ENCODE measurements around the gene BASP1.
"Not testable (repeated sequence)": the region's sequence is repeated elsewhere in the genome, so short reads cannot be mapped to it uniquely, and the experiment has no call there.

The BASP1 gene

DNA sequence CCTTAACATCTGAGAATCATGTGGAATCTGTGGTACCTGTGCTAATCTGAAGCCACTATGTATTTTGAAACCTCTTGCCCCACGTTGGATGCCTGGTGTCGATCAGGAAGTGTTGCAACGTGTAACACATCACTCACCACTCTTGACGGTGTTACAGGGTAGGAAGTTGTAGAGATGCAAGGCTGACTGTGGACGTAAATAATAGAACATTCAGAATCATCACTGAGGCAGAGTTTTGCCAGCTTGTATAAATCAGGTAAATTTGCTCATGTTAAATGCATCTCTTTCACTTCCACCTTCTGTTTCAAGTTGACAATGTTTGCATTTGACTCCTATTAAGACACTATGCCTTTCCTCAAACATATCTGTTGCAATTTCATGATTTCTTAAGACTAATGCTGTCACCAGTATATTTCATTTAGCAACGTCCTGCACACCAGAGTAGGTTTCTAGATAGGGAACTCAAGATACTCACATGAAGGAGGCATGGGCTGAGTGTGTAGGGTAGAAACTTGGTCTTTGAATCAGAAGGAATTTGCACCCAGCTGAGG is 38.1 kb downstream of the BASP1 start:
- no peak for DNase-seq (ENCODE audit: low read depth, low spot score)

DNA sequence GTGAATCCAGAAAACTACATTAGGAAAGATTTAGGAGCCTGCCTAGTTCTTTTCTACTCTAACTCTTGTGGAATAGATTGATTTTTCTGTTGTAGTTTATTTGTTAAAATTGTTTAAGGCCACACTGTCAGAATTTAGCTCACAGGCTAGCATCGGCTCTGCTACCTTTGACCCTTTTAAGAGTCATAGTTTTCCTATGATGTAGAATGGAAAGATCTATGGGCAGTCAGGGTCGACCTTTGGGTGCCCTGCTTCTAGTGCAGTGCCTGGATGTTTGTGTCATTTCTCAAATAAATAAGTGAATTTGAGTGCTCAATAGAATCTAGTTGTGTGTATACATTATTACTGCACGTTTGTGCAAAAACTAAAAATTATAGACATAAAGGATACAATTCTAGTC is 38.7 kb downstream of the BASP1 start:
- DNase-seq (ENCODE audit: low read depth, low spot score): no peak

DNA sequence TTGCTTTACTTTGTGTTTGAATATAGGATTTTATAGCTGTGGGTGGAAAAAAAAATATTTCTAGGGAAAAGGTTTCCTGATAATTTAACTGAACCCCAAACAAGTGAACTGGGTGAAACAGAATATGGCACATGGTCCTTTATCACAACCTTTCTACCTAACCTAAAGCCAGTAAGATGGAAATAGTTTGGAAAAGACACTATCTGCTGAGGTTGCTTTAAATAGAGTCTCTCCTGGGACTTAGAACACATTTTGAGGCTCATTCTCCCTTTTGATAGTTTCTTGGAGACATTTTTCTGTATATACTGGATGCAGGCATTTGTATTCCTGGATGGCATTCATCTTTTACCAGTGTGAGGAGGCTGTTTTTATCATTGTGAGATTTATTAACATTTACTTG is 39.4 kb downstream of the BASP1 start:
- no peak for DNase-seq (ENCODE audit: low read depth, low spot score)

DNA sequence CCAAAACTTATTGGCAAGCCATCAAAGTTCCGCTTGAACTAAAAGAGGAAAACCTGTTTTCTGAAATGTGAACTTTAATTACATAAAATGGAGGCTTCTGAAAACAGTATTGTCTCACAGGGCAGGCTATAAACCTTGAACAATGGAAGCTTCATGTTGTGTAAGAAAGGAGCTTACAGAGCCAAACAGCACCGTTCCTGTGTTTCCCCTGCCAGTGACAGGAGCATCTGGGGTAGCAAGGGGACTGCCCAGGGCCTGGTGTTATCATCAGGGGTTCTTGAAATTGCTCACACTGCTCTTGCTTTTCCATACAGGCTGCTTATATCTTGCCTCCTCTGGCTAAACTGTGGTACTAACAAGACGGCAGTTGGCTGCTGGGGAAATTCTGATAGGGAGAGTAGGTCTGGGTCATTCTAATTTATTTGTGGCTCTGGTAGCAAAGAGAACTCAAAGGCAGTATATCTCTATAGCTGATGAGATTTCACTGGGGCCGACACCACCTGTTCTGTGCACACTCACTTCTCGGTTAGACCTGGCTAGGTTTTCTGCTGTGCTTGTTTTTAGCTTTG is 40.4 kb downstream of the BASP1 start:
- DNase-seq (ENCODE audit: low read depth, low spot score): no peak

DNA sequence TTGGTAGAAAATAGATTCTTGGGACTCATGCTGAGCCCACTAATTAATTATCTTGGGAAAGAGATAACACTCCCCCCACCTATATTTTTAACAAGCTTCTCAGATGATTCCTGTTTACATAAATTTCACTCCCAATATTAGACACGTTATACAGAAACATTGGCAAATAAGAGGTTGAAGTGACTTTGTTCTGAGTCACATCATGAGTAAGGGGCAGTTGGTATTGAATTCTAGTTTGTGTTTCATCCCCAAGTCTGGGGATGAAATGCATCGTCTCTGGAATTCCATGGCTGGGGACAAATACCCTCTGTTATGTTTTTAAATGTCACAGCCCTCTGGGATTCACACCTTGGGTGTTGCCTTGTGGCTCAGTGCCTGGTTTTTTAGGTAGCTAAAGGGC is 41.0 kb downstream of the BASP1 start:
- DNase-seq (ENCODE audit: low read depth, low spot score): no peak

DNA sequence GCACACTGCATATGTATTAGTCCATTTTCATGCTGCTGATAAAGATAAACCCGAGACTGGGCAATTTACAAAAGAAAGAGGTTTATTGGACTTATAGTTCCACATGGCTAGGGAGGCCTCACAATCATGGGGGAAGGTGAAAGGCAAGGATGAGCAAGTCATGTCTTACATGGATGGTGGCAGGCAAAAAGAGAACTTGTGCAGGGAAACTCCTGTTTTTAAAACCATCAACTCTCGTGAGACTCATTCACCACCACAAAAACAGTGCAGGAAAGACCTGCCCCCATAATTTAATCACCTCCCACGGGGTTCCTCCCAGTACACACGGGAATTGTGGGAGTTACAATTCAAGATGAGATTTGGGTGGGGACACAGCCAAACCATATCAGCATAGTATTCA is 41.6 kb downstream of the BASP1 start:
- not testable (repeated sequence) for DNase-seq (ENCODE audit: low read depth, low spot score)

DNA sequence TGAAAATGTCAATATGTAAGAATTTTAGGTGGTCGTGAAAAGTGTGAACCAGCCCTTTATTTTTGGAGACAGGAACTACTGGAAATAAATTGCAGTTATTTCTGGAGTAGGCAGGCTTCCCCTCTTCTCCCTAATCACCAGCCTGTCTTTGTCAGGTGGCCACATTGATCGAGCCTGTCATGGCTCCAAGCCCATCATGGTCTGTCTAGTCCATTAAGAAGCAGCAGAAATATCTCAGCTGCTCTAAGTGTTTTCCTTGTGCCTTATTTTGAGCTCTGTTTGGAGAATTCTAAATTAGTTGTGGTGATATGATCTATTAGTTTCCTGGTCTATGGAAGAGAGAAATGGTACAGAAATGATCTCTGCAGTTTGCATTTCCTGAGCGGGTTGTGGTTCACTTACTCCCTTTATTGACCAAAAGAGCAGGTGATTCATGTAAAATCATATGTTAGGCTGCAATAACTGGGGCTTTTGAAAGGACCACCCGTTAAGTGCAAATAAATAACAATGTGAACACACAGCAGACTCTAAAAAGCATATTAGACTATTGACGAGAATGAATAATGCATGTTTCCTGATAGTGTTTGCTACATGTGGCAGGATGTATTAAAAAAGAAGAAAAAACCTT is 42.3 kb downstream of the BASP1 start:
- no peak for DNase-seq (ENCODE audit: low read depth, low spot score)

DNA sequence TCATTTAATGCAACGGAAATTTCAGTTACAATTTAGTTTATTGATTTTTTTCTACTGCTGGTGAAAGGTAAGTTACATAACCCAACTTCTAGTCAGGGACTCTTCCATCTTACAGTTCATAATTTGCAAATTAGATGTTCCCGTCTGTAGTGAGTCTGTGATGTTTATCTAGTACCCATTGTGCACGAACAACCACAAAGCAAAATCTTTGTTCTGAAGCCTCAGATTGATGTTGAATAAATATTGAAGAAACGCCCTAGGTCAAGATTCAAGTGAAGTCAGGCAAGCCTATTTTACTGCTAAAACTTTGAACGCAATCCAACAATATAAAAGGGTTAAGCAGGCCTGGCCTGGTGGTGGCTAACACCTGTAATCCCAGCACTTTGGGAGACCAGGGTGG is 43.1 kb downstream of the BASP1 start:
- DNase-seq (ENCODE audit: low read depth, low spot score): no peak

DNA sequence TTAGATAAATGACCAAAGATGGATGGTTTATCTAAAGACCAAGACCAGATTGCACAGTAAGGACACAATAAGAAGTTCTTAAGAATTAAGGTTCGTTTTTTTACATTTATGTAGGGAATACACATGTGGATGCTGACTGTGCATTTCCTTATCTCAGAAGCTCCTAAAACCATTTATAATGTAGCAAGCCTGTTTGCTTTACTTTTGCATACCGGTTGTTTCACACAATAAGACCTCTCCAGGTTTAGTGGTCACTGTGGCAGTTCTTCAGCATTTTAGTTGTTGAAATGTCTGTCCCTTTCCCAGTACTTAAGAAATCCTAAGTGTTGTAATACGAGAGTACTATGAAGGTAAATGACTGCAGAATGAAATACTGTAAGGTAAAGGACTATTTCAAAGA is 43.6 kb downstream of the BASP1 start:
- no peak for DNase-seq (ENCODE audit: low read depth, low spot score)

DNA sequence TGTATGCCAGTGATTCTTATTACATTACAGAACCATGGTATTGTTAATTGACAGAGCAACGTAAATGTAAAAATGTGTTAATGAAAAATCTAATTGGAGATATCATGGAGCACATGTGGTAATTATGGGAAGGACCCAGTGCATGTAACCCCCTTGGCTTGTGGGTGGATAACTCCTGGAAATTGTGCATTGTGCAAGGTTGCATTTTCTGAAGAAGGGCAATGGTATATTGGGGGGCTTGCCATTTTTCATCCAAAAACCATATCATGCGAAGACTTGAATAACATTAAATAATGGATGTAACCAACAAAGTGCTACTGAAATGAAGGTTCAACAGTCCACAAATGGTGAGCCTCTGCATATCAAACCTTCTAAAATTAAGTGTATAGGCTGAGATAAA is 47.6 kb downstream of the BASP1 start:
- no peak for DNase-seq (ENCODE audit: low read depth, low spot score)

DNA sequence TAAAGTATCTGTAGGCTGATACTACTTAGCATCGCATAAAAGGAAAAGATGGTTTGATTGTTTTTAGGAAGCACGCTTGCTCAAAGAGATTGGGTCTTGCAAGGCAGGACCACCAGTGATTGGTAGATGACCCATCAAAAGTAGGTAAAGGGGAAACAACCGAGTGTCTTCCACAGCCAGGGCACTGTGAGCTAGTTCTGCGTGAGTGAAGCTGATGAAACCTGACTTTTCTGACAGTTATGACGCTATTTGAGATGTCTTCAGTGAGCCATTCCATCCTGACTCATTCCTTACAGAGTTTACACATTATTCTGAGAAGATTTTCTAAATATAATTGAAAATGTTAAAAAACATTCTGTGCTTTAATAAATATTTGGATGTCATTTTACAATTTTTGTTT is 49.7 kb downstream of the BASP1 start:
- DNase-seq (ENCODE audit: low read depth, low spot score): no peak

DNA sequence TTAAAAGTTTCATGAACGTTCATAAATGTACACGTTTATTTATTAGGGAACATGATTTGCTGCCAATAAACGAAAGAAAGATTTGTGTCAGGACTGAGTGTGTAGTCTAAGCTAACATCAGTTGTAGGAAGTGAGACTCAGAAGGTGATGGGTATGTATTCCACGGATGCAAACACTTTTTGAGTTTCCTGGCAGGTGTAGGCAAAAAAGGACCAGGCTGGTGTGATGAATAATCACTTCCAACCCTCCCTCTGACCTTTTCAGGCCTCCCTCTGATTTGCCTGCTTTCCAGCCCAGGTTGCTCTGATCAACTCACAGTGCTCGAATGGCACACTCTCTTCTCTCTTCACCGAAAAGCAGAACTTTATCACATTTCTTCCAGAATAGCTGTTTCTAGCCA is 51.8 kb downstream of the BASP1 start:
- DNase-seq (ENCODE audit: low read depth, low spot score): no peak

DNA sequence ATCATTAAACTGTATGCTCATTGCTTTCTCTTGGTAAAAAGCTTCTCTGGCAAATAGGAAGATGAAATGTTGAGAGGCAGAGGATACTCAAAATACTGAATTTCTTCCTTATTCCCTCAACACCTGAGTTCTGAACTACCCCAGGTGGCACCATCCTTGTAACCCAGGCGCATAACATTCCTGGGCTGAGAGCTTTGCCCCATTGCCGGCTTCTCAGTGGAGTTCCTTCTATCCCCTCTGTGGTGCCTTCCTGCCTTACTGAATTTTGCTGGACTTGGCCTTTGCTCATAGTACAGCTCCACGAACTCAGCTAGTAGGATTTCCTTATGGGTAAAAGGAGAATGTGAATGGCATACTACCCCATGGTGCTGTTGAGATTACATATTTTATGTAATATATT is 54.7 kb downstream of the BASP1 start:
- DNase-seq (ENCODE audit: low read depth, low spot score): no peak

DNA sequence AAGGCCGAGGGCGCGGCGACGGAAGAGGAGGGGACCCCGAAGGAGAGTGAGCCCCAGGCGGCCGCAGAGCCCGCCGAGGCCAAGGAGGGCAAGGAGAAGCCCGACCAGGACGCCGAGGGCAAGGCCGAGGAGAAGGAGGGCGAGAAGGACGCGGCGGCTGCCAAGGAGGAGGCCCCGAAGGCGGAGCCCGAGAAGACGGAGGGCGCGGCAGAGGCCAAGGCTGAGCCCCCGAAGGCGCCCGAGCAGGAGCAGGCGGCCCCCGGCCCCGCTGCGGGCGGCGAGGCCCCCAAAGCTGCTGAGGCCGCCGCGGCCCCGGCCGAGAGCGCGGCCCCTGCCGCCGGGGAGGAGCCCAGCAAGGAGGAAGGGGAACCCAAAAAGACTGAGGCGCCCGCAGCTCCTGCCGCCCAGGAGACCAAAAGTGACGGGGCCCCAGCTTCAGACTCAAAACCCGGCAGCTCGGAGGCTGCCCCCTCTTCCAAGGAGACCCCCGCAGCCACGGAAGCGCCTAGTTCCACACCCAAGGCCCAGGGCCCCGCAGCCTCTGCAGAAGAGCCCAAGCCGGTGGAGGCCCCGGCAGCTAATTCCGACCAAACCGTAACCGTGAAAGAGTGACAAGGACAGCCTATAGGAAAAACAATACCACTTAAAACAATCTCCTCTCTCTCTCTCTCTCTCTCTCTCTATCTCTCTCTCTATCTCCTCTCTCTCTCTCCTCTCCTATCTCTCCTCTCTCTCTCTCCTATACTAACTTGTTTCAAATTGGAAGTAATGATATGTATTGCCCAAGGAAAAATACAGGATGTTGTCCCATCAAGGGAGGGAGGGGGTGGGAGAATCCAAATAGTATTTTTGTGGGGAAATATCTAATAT is 58.1 kb downstream of the BASP1 start:
- no peak for DNase-seq (ENCODE audit: low read depth, low spot score)

DNA sequence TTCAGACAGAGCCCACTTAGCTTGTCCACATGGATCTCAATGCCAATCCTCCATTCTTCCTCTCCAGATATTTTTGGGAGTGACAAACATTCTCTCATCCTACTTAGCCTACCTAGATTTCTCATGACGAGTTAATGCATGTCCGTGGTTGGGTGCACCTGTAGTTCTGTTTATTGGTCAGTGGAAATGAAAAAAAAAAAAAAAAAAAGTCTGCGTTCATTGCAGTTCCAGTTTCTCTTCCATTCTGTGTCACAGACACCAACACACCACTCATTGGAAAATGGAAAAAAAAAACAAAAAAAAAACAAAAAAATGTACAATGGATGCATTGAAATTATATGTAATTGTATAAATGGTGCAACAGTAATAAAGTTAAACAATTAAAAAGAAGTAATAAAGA is 59.0 kb downstream of the BASP1 start:
- no peak for DNase-seq (ENCODE audit: low read depth, low spot score)

DNA sequence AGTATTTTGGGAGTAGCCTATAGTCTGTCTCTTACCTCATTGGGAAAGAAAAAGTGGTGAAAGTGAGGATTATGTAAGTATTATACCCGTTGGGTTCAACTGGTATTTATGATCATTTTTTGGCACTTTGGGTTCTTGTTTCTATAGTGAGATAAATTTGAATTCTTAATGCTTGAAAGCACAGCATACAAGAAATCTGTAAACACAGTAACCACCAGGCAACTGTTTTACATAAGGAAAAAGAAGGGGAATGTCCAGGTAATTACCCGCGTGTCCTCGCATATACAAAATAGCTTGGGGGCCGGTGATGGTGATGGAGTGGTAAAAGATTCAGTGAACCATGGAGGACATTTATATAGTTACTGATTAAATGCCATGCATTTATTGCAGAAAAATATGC is 60.5 kb downstream of the BASP1 start:
- no peak for DNase-seq (ENCODE audit: low read depth, low spot score)

DNA sequence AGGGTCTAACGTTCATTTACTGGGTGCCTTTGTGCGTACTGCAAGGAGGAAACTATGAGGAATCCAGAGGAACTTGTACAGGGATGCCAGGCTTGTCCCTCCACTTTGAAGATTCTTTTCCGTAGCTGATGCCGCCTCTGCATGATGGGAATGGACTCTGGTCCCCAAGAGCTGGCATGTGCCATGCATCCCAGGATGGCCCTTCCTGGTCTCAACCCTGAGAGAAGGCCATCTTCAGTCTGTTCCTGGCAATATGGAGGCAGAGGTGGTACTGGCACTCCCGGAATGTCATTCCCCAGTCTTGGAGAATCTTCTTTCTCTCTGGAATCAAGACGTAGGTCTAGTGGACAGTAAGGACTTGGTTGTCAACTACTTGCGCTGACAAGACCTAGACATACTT is 61.5 kb downstream of the BASP1 start:
- DNase-seq (ENCODE audit: low read depth, low spot score): no peak

DNA sequence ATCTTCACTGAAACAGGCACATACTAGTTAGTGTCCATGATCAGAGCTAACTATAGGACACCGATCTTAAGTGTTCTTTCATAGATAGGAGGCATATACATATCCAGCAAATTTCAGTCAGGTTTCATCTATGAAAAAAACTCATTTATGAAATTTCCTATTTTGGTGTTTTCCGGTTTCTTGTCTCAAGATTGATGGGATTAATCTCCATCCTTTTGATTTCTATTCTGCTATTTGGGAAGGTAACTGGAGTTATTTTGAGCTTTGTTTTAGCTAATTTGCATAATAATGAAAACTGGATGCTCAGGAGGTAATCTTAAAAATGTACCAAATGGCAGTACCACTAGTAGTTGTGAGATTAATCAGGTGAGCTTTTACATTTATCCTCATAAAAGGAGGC is 62.1 kb downstream of the BASP1 start:
- no peak for DNase-seq (ENCODE audit: low read depth, low spot score)

DNA sequence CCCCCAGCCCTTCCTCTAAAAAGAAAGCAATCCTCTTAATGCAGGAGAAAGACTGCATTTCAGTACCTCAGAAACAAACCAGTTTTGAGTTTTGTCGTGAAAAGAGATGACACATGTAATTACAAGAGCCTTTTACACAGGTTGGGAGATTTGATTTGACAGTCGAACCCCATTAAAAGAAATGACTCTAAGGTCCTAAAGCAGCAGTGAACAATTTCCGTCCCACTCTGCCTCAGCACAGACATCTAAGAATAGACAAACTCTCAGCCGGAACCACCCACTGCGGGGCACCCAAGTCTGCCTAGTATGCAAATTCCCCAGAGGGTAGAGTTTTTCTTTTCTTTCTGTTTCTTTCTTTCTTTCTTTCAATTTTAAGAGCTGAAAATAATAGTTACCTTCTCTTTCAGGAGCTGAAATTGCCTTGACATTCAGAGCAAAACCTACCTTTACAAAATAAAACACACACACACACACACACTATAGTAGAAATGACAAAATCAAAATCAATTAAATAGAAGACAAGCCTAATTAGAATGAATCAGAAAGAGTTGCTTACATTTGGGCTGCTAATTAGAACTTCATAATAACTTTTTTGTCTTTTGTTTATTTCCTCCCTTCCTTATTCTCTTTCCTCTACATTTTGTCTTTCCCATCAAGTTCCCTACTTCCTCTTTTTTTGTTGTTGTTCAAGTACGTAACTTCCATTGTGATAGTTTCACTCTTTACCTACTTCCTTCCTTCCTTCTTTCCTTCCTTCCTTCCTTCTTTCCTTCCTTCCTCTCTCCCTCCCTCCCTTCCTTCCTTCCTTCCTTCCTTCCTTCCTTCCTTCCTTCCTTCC is 65.1 kb downstream of the BASP1 start:
- DNase-seq (ENCODE audit: low read depth, low spot score): no peak

DNA sequence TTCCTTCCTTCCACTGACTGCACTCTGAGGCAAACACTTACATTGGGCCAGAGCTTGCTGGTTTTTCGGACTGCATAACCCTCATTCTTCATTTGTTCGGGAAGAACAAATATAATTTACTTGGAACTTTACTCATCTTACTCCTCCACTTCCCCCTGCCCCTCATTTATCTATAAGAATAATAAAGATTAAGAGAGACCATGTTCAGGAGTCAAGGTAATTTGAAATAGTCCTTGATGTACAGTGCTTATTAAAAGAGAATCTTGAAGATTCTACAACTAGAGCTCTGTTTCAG is 65.6 kb downstream of the BASP1 start:
- DNase-seq (ENCODE audit: low read depth, low spot score): no peak

DNA sequence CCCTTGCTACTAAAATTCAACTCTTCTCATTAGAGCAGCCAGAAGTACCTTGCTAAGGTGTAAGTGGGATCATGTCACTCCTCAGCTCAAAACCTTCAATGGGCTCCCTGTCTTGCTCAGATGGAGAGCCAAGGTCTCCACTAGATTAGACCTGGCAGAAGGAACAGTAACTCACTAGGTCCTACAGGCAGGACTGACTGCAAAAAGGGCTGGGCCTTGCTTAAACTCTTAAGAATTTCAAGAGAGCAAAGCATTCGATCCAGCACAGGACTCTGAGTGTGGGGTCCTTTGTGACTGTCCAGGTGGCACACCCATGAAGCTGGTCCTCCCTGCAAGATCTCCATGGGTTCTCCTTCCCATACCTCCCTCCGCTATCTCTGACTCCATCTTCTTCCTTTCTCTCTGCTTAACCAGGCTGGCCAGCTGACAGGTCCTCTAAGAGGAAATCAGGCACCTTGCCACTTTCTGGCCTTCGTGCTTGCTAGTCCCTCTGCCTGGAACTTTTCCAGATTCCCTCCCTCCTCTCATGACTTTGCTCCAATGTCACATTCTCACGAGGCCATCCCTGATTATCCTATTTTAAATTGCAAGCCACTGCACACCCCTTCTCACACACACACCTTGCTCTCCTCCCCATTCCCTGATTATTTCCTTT is 70.2 kb downstream of the BASP1 start:
- DNase-seq (ENCODE audit: low read depth, low spot score): no peak

DNA sequence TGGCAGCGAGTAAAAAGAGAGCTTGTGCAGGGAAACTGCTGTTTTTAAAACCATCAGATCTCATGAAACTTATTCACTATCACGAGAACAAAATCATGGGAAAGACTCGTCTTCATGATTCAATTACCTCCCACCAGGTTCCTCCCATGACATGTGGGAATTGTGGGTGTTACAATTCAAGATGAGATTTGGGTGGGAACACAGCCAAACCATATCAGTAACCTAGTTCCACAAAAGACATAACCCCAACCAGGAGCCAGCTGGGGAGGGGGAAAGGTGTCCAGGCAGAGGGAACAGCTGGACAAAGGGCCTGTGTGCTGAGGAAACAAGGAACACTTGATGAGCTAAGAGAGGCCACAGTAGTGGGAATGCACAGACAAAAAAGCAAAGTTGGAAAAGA is 71.1 kb downstream of the BASP1 start:
- no peak for DNase-seq (ENCODE audit: low read depth, low spot score)

Measured in activated naive CD8-positive, alpha-beta T cell treated with anti-CD3 and anti-CD28 coated beads, Interleukin-2, amount 50 U/mL, for 16 hours (primary cell).